Heart left ventricle (tissue), 13 donors: ENCODE results near the gene CRYGA.
"Not testable (repeated sequence)": the region's sequence is repeated elsewhere in the genome, so short reads cannot be mapped to it uniquely, and the experiment has no call there.

Experiments used
- POLR2A ChIP-seq, 2 donors: fragments of 450-650 bp; IDR thresholded peaks; one replicate each; pipeline ENCODE4 v1.6.1; 2017; ENCODE audit warnings: antibody characterized with exemption in 2 of 2, mild to moderate bottlenecking in 2 of 2, moderate library complexity in 2 of 2
- TF ChIP-seq, protein P1 (sequence below), 12 donors: fragments of 200-600 bp; sonication (generic) in 4 of 12; IDR thresholded peaks; one replicate each; pipeline versions ENCODE4 v1.5.0 to v1.8.0; 2018 to 2022; ENCODE audit warnings: antibody characterized with exemption in 12 of 12, mild to moderate bottlenecking in 5 of 12
- donor health status: ischemic (EF 13 %, LVEDD 7.1; RV severe dilation, severe dysfunction).
- donor health status: DM: no; HTN: yes; CAD: no.
- donor health status: DM: no; HTN: no; CAD: no.
- donor health status: ischemic (EF 25% LVEDD 6.9; RV normal size, moderate dysfunction).
- donor health status: ischemic (EF 25% LVEDD 5.7; RV mildly dilated, moderate dysfunction).
- donor health status: ischemic (EF 35%, LVEDD 5.7; RV mildly dilated, moderate dysfunction).
- donor health status: nonischemic (EF 11% LVEDD 7.7; RV severe dilation, severe dysfunction).
- donor health status: DM: yes; HTN: yes; CAD: no.
- donor health status: PGD.
- donor health status: ischemic (EF 29% LVEDD 5.4; RV normal size, mild dysfunction).
- donor health status: nonischemic (EF 23%, LVEDD 6.1; RV moderate dilation, normal function).

DNA sequence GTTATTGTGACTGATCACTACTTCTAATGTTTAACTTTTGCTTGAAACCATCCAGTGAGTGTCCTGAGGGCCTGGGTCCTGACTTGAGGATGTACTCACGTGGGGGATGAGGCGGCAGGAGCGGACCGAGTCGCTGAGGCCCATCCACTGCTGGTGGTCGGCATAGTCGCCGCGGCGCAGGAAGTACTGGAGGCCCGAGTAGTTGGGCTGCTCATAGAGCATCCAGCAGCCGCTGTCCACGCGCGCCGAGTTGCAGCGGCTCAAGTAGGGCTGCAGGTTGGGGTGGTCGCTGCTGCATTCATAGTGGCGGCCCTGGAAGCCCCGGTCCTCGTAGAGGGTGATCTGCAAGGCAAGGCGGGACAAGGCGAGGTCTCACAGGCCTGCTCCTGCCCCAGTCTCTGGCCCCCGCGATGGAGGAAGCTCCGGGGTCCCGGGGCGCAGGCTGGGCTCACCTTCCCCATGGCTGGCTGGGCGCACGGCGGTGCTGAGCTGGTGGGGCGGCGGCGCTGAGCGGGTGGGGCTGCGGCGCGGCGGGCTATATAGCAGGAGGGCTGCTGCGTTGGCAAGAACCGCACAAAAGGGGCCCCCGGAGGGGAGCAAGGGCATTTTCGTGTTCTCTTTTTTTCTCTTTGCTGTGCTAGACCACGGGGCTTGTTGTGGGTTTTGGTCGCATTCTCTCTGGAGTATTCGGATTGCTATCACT, 39.2 kb downstream of the CRYGA start, which contains the start of gene CRYGD:
- TF ChIP-seq, protein P1, sequence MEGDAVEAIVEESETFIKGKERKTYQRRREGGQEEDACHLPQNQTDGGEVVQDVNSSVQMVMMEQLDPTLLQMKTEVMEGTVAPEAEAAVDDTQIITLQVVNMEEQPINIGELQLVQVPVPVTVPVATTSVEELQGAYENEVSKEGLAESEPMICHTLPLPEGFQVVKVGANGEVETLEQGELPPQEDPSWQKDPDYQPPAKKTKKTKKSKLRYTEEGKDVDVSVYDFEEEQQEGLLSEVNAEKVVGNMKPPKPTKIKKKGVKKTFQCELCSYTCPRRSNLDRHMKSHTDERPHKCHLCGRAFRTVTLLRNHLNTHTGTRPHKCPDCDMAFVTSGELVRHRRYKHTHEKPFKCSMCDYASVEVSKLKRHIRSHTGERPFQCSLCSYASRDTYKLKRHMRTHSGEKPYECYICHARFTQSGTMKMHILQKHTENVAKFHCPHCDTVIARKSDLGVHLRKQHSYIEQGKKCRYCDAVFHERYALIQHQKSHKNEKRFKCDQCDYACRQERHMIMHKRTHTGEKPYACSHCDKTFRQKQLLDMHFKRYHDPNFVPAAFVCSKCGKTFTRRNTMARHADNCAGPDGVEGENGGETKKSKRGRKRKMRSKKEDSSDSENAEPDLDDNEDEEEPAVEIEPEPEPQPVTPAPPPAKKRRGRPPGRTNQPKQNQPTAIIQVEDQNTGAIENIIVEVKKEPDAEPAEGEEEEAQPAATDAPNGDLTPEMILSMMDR (IDR thresholded peaks at IDR 0.05) = not testable (repeated sequence)
- TF ChIP-seq POLR2A (IDR thresholded peaks at IDR 0.05) = not testable (repeated sequence)
